H1 (cell line): ENCODE results near the gene ESYT2.

Experiments used
- BACH1 ChIP-seq: IDR thresholded peaks from 2 replicates; pipeline ENCODE4 v1.6.1; 2012; ENCODE audit warnings: low read length, improper control_type of control experiment
- CTCF ChIP-seq, 3 experiments: IDR thresholded peaks; 1 replicate in 2 of 3; 2 replicates in 1 of 3; pipeline versions ENCODE4 v1.5.1 to v1.6.1; 2011; ENCODE audit warnings: low read length in 3 of 3, mild to moderate bottlenecking in 3 of 3, inconsistent platforms in 2 of 3, low read depth in 1 of 3, moderate library complexity in 1 of 3; ENCODE audit not compliant: insufficient read depth in 1 of 3; ENCODE audit errors: control extremely low read depth in 1 of 3
- POLR2A ChIP-seq, 2 experiments: IDR thresholded peaks; 1 replicate in 1 of 2; 2 replicates in 1 of 2; pipeline ENCODE4 v1.6.1; 2011; ENCODE audit warnings: low read depth in 2 of 2, low read length in 2 of 2, mild to moderate bottlenecking in 2 of 2; ENCODE audit errors: control extremely low read depth in 1 of 2
- POLR2AphosphoS5 ChIP-seq: IDR thresholded peaks from 2 replicates; pipeline ENCODE4 v1.6.1; 2011; ENCODE audit warnings: low read depth, low read length
- YY1 ChIP-seq: IDR thresholded peaks from 2 replicates; pipeline ENCODE4 v1.6.1; 2011; ENCODE audit warnings: low read depth, mild to moderate bottlenecking, low read length

- no peak for TF ChIP-seq BACH1
- no peak for TF ChIP-seq POLR2AphosphoS5
- TF ChIP-seq CTCF (IDR thresholded peaks at IDR 0.05; ENCODE audit: control extremely low read depth in 1 of 3, insufficient read depth in 1 of 3, low read depth in 1 of 3, low read length in 3 of 3): no peak
- no peak for TF ChIP-seq YY1
- no peak for TF ChIP-seq POLR2A (IDR thresholded peaks at IDR 0.05; ENCODE audit: control extremely low read depth in 1 of 2, low read depth in 2 of 2, low read length in 2 of 2)
These were observed 26.6 kb downstream of the ESYT2 start for GRCh38 chr7:158802535-158803366.
